Activated naive CD4-positive, alpha-beta T cell treated with anti-CD3 and anti-CD28 coated beads, Interleukin-2, amount 10 ng/mL, durations not matched to agents 7 days and 5 days (primary cell): ENCODE measurements around the gene PHF12.

Source experiments
- CTCF ChIA-PET: fragments of 350-600 bp; sonication (Branson Sonifier 250); formaldehyde crosslinking; loops from one replicate; lab custom pipeline; 2021; ENCODE audit warnings: antibody characterized with exemption; lab: Charles Lee
- DNase-seq: peaks from one replicate; pipeline ENCODE4 v3.0.0-alpha.2; 2020
- H3K27ac Mint-ChIP-seq: one replicate; pipeline ENCODE4 v1.8.0; 2021; ENCODE audit warnings: mild to moderate bottlenecking, moderate library complexity, mixed read lengths
- H3K27me3 Mint-ChIP-seq: one replicate; pipeline ENCODE4 v1.8.0; 2021; ENCODE audit warnings: mild to moderate bottlenecking, mixed read lengths
- H3K36me3 Mint-ChIP-seq: one replicate; pipeline ENCODE4 v1.8.0; 2021; ENCODE audit warnings: mixed read lengths
- H3K4me1 Mint-ChIP-seq: one replicate; pipeline ENCODE4 v1.8.0; 2021; ENCODE audit warnings: mixed read lengths
- H3K4me3 Mint-ChIP-seq: one replicate; pipeline ENCODE4 v1.8.0; 2021; ENCODE audit warnings: mild to moderate bottlenecking, moderate library complexity, mixed read lengths
- H3K9me3 Mint-ChIP-seq: one replicate; pipeline ENCODE4 v1.8.0; 2021; ENCODE audit warnings: mixed read lengths

The PHF12 gene

DNA sequence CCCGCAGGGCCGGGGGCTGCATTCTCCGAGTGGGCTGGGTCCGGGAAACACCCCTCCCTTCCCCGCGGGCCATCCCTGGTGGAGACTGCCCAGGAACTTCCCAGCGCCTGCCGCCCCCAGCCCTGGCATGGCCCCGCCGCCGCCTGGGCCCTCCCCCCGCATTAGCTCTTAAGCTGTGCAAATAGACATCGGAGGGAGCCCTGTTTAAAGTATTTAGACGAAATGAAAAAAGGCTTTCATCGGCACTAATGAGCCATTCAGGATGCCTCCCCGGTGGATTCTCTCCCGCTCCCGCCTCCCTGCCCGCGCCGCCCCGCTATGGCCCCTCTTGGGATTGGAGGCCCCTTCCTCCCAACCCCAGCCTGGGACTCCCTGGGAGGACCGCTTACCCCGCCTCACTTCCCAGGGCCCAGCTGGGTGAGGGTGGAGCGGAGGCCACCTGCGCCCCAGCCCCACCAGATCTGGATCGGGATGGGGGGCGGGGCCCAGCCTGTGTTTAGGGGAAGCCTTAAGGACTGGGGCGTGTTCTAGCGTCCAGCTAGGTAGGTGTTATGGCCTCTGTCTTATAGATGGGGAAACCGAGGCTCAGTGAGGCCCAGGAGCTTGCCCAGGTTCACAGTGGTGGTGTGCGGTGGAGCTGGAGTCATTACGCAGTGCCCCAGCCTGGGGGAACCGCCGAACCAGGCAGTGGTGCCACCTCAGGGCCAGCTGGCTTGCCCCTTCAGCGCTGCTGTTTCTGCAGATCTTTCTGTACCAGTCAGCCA, 34.8 kb upstream of the PHF12 start:
- CTCF ChIA-PET: interaction anchor here (0.7 kb wide), 1 partner anchor 12 kb away, joined by 3 read pairs; no protein-coding TSS in a partner anchor
- no peaks in the 10 kb centered on the region for H3K9me3 Mint-ChIP-seq
- peaks cover 24% of the 10 kb centered on the region for H3K4me1 Mint-ChIP-seq
- no peak overlapping the region for H3K4me3 Mint-ChIP-seq
- peaks cover 24% of the 10 kb centered on the region for H3K27me3 Mint-ChIP-seq
- H3K27ac Mint-ChIP-seq: no peak overlapping the region
- no peak for DNase-seq
- H3K36me3 Mint-ChIP-seq: no peaks in the 10 kb centered on the region

- Mint-ChIP-seq H3K4me1 (peaks cover 24% of the 10 kb centered on the region), H3K36me3 (no peaks in the 10 kb centered on the region), H3K27me3 (peaks cover 19% of the 10 kb centered on the region), H3K4me3 (no peak overlapping the region), H3K9me3 (no peaks in the 10 kb centered on the region), H3K27ac (peak overlapping the region; percentile 90)
- DNase-seq: no peak
- CTCF ChIA-PET: interaction anchor here (1.1 to 1.3 kb wide), 3 partner anchors 23 to 148 kb away, joined by 3 to 4 read pairs (median 3); partner anchors contain the start of gene SEZ6
Measured at GRCh38 chr17:28983286-28984230, 32.2 kb upstream of the PHF12 start.

- CTCF ChIA-PET: interaction anchor here (0.7 to 1.3 kb wide), 6 partner anchors 18 to 149 kb away, joined by 3 to 5 read pairs (median 3); partner anchors contain the start of gene SEZ6
- no peaks in the 10 kb centered on the region for H3K9me3 Mint-ChIP-seq
- H3K4me1 Mint-ChIP-seq: peaks cover 24% of the 10 kb centered on the region
- DNase-seq: peak; percentile 60
- no peak overlapping the region for H3K4me3 Mint-ChIP-seq
- H3K36me3 Mint-ChIP-seq: no peaks in the 10 kb centered on the region
- H3K27ac Mint-ChIP-seq: peak overlapping the region; percentile 90
- peaks cover 14% of the 10 kb centered on the region for H3K27me3 Mint-ChIP-seq
Measured at GRCh38 chr17:28982131-28982793, 30.9 kb upstream of the PHF12 start.

GRCh38 chr17:28978356-28978964, 27.1 kb upstream of the PHF12 start:
- Mint-ChIP-seq H3K36me3 (no peaks in the 10 kb centered on the region), H3K4me1 (peaks cover 18% of the 10 kb centered on the region), H3K4me3 (no peak overlapping the region), H3K27ac (no peak overlapping the region), H3K9me3 (no peaks in the 10 kb centered on the region), H3K27me3 (peaks cover 26% of the 10 kb centered on the region)
- CTCF ChIA-PET: interaction anchor here (0.8 to 1.1 kb wide), 2 partner anchors 13 kb away, joined by 3 to 4 read pairs; no protein-coding TSS in a partner anchor
- no peak for DNase-seq

GRCh38 chr17:28977659-28978355, 26.5 kb upstream of the PHF12 start:
- Mint-ChIP-seq H3K4me1 (peaks cover 11% of the 10 kb centered on the region), H3K27ac (peak overlapping the region; percentile 21), H3K9me3 (no peaks in the 10 kb centered on the region), H3K4me3 (no peak overlapping the region), H3K27me3 (peaks cover 26% of the 10 kb centered on the region), H3K36me3 (no peaks in the 10 kb centered on the region)
- no peak for DNase-seq
- CTCF ChIA-PET: interaction anchor here (0.8 kb wide), 1 partner anchor 12 kb away, joined by 3 read pairs; no protein-coding TSS in a partner anchor

- Mint-ChIP-seq H3K4me1 (no peaks in the 10 kb centered on the region), H3K27ac (no peak overlapping the region), H3K9me3 (no peaks in the 10 kb centered on the region), H3K27me3 (peaks cover 41% of the 10 kb centered on the region), H3K4me3 (no peak overlapping the region), H3K36me3 (no peaks in the 10 kb centered on the region)
- CTCF ChIA-PET: no interaction called here
- no peak for DNase-seq
Measured at GRCh38 chr17:28975646-28976045, 24.3 kb upstream of the PHF12 start.

DNA sequence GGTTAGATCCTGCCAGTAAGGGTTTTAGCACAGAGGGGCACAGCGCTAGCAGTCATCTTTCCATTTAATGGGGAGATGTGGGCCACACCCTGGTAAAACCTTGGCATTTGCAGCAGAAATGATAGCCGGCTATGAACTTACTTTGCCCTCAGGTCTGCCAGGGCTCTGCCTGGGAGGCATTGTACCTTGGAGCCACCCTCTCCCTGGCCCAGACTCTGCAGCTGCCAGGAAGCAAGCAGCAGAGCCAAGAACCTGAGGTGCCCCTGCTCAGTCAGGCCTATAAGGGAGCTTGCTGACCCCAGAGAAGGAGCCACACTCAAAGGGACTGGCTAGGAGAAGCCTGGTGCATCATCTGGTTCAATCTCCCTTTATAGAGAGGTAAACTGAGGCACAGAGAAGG, 23.7 kb upstream of the PHF12 start:
- Mint-ChIP-seq H3K27me3 (peaks cover 46% of the 10 kb centered on the region), H3K4me3 (no peak overlapping the region), H3K27ac (no peak overlapping the region), H3K36me3 (no peaks in the 10 kb centered on the region), H3K4me1 (no peaks in the 10 kb centered on the region), H3K9me3 (no peaks in the 10 kb centered on the region)
- CTCF ChIA-PET: no interaction called here
- DNase-seq: no peak

- Mint-ChIP-seq H3K9me3 (no peaks in the 10 kb centered on the region), H3K4me3 (no peak overlapping the region), H3K27me3 (peaks cover 50% of the 10 kb centered on the region), H3K27ac (no peak overlapping the region), H3K4me1 (no peaks in the 10 kb centered on the region), H3K36me3 (no peaks in the 10 kb centered on the region)
- CTCF ChIA-PET: interaction anchor here (1.8 to 3.1 kb wide), 2 partner anchors 9 to 142 kb away, joined by 9 to 17 read pairs; no protein-coding TSS in a partner anchor
- DNase-seq: no peak
Measured at GRCh38 chr17:28974451-28974850, 23.1 kb upstream of the PHF12 start.

GRCh38 chr17:28973425-28973824, 22.1 kb upstream of the PHF12 start:
- peaks cover 55% of the 10 kb centered on the region for H3K27me3 Mint-ChIP-seq
- CTCF ChIA-PET: interaction anchor here (0.8 to 3.1 kb wide), 4 partner anchors 8 to 143 kb away, joined by 3 to 17 read pairs (median 8); no protein-coding TSS in a partner anchor

GRCh38 chr17:28972437-28972836, 21.1 kb upstream of the PHF12 start:
- no peak overlapping the region for H3K27ac Mint-ChIP-seq
- H3K9me3 Mint-ChIP-seq: no peaks in the 10 kb centered on the region
- no peak for DNase-seq
- H3K27me3 Mint-ChIP-seq: peaks cover 49% of the 10 kb centered on the region
- no peaks in the 10 kb centered on the region for H3K4me1 Mint-ChIP-seq
- CTCF ChIA-PET: interaction anchor here (1.6 to 3.1 kb wide), 3 partner anchors 7 to 144 kb away, joined by 7 to 17 read pairs (median 9); no protein-coding TSS in a partner anchor
- no peaks in the 10 kb centered on the region for H3K36me3 Mint-ChIP-seq
- no peak overlapping the region for H3K4me3 Mint-ChIP-seq

More at GRCh38 chr17:28973425-28973824, 22.1 kb upstream of the PHF12 start:
- DNase-seq: no peak
- Mint-ChIP-seq H3K9me3 (no peaks in the 10 kb centered on the region), H3K4me1 (no peaks in the 10 kb centered on the region), H3K4me3 (no peak overlapping the region), H3K27ac (no peak overlapping the region), H3K36me3 (no peaks in the 10 kb centered on the region)

- H3K9me3 Mint-ChIP-seq: no peaks in the 10 kb centered on the region
- no peak for DNase-seq
- no peak overlapping the region for H3K27ac Mint-ChIP-seq
- peaks cover 42% of the 10 kb centered on the region for H3K27me3 Mint-ChIP-seq
- CTCF ChIA-PET: interaction anchor here (1.4 kb wide), 1 partner anchor 146 kb away, joined by 5 read pairs; no protein-coding TSS in a partner anchor
- H3K36me3 Mint-ChIP-seq: no peaks in the 10 kb centered on the region
- H3K4me3 Mint-ChIP-seq: no peak overlapping the region
- H3K4me1 Mint-ChIP-seq: no peaks in the 10 kb centered on the region
Measured at GRCh38 chr17:28970879-28971278, 19.6 kb upstream of the PHF12 start.

- DNase-seq: no peak
- Mint-ChIP-seq H3K4me3 (no peak overlapping the region), H3K36me3 (no peaks in the 10 kb centered on the region), H3K4me1 (no peaks in the 10 kb centered on the region), H3K27ac (no peak overlapping the region), H3K9me3 (no peaks in the 10 kb centered on the region), H3K27me3 (peaks cover 45% of the 10 kb centered on the region)
- CTCF ChIA-PET: interaction anchor here (0.8 to 3.0 kb wide), 5 partner anchors 16 to 147 kb away, joined by 3 to 27 read pairs (median 6); no protein-coding TSS in a partner anchor
Measured at GRCh38 chr17:28969706-28970393, 18.5 kb upstream of the PHF12 start.
